Stimulated activated CD4-positive, alpha-beta T cell treated with anti-CD3 and anti-CD28 coated beads, Interleukin-4, amount 100 ng/mL, for 24 hours (primary cell): Measurements from ENCODE around the gene PDGFRA.

Source experiments
- DNase-seq: peaks from one replicate; pipeline ENCODE4 v3.0.0-alpha.2; 2020

The PDGFRA gene

GRCh38 chr4:54265366-54265765, 36.3 kb downstream of the PDGFRA start:
- no peak for DNase-seq

GRCh38 chr4:54268151-54268550, 39.1 kb downstream of the PDGFRA start:
- DNase-seq, result no peak

- DNase-seq, result no peak
Measured at GRCh38 chr4:54271464-54271863, 42.4 kb downstream of the PDGFRA start.

- DNase-seq, result no peak
Measured at GRCh38 chr4:54272051-54272450, 43.0 kb downstream of the PDGFRA start.

GRCh38 chr4:54274264-54274663, 45.2 kb downstream of the PDGFRA start:
- DNase-seq, result no peak

- DNase-seq, result no peak
Measured at GRCh38 chr4:54274795-54275665, 45.9 kb downstream of the PDGFRA start.

GRCh38 chr4:54276641-54277430, 47.7 kb downstream of the PDGFRA start:
- no peak for DNase-seq

GRCh38 chr4:54277691-54278090, 48.6 kb downstream of the PDGFRA start:
- no peak for DNase-seq

- no peak for DNase-seq
Measured at GRCh38 chr4:54278216-54278615, 49.1 kb downstream of the PDGFRA start.

- DNase-seq, result no peak
Measured at GRCh38 chr4:54281054-54281766, 52.1 kb downstream of the PDGFRA start.

- DNase-seq, result no peak
Measured at GRCh38 chr4:54282837-54283236, 53.7 kb downstream of the PDGFRA start.

- no peak for DNase-seq
Measured at GRCh38 chr4:54289316-54289715, 60.2 kb downstream of the PDGFRA start.

- DNase-seq, result no peak
Measured at GRCh38 chr4:54290980-54291379, 61.9 kb downstream of the PDGFRA start.

GRCh38 chr4:54296548-54297203, 67.6 kb downstream of the PDGFRA start:
- DNase-seq, result no peak

GRCh38 chr4:54308110-54308509, 79.0 kb downstream of the PDGFRA start:
- DNase-seq, result no peak

- no peak for DNase-seq
Measured at GRCh38 chr4:54315561-54316538, 86.8 kb downstream of the PDGFRA start.

GRCh38 chr4:54317690-54318089, 88.6 kb downstream of the PDGFRA start:
- no peak for DNase-seq

GRCh38 chr4:54318904-54319303, 89.8 kb downstream of the PDGFRA start:
- DNase-seq, result peak; percentile 9

- no peak for DNase-seq
Measured at GRCh38 chr4:54320826-54321685, 92.0 kb downstream of the PDGFRA start.

- peak; percentile 42 for DNase-seq
Measured at GRCh38 chr4:54322818-54323417, 93.8 kb downstream of the PDGFRA start.
